LNCaP clone FGC (cell line): ENCODE results near the gene HMCN2.

Experiments
- DNase-seq: peaks from one replicate; pipeline ENCODE4 v3.0.0-alpha.2; 2011; ENCODE audit warnings: low read depth
- H3K4me3 ChIP-seq: 2 replicates; pipeline ENCODE4 v1.5.1; 2011; ENCODE audit warnings: mild to moderate bottlenecking, low read depth, low read length, control low read depth
- CTCF ChIP-seq: IDR thresholded peaks from 2 replicates; pipeline ENCODE4 v1.5.1; 2012; ENCODE audit warnings: mild to moderate bottlenecking; ENCODE audit not compliant: control insufficient read depth, insufficient read depth; ENCODE audit errors: extremely low read depth

HMCN2 gene

GRCh38 chr9:130347931-130348330 lies 82.4 kb downstream of the HMCN2 start:
- TF ChIP-seq CTCF: peak; percentile 23; the same call in 1 of the 2 replicates
- DNase-seq: no peak

GRCh38 chr9:130348341-130348740 lies 82.8 kb downstream of the HMCN2 start:
- DNase-seq: no peak
- TF ChIP-seq CTCF: no peak
- H3K4me3 ChIP-seq: no peak overlapping the region

More at GRCh38 chr9:130347931-130348330, 82.4 kb downstream of the HMCN2 start:
- no peak overlapping the region for H3K4me3 ChIP-seq

- no peak for TF ChIP-seq CTCF
- DNase-seq: no peak
- no peak overlapping the region for H3K4me3 ChIP-seq
These were observed 83.3 kb downstream of the HMCN2 start for GRCh38 chr9:130348881-130349280.

- TF ChIP-seq CTCF: no peak
- no peak for DNase-seq
- H3K4me3 ChIP-seq: no peak overlapping the region
These were observed 83.8 kb downstream of the HMCN2 start for GRCh38 chr9:130349398-130349797.

- no peak overlapping the region for H3K4me3 ChIP-seq
- no peak for TF ChIP-seq CTCF
- no peak for DNase-seq
These were observed 85.8 kb downstream of the HMCN2 start for GRCh38 chr9:130351343-130351742.

GRCh38 chr9:130352081-130352480 lies 86.5 kb downstream of the HMCN2 start:
- TF ChIP-seq CTCF: no peak
- DNase-seq: no peak
- H3K4me3 ChIP-seq: no peak overlapping the region

GRCh38 chr9:130352586-130353285 lies 87.2 kb downstream of the HMCN2 start:
- no peak overlapping the region for H3K4me3 ChIP-seq
- no peak for DNase-seq
- TF ChIP-seq CTCF: no peak
